Measurements from ENCODE around the gene ADGRG2. TPM values are rescaled to one million over a fixed set of nuclear protein-coding genes. Genes with fewer than 3 reads are reported as not detected.

Gene ADGRG2
- polyA plus RNA-seq, 1 donor from 2014 or later: 0.05 TPM

GRCh38 chrX:18946157-18946556 lies 176.1 kb downstream of the ADGRG2 start:
- H3K36me3 ChIP-seq (ENCODE audit: insufficient read depth, low read length): no peaks in the 10 kb centered on the region
- no peaks in the 10 kb centered on the region for H3K79me2 ChIP-seq (replicated peaks; ENCODE audit: insufficient read depth, low read length)
- no peaks in the 10 kb centered on the region for H3K9me3 ChIP-seq (ENCODE audit: low read length)
- no peaks in the 10 kb centered on the region for H3K9me2 ChIP-seq (ENCODE audit: insufficient read depth, low read length)
- H3K4me3 ChIP-seq (ENCODE audit: low read length): no peak overlapping the region
- no peak overlapping the region for H3K4me2 ChIP-seq (ENCODE audit: low read length)
- no peaks in the 10 kb centered on the region for H3K27me3 ChIP-seq (ENCODE audit: insufficient read depth, low read depth, low read length)
- no peaks in the 10 kb centered on the region for H4K20me1 ChIP-seq (ENCODE audit: insufficient read depth)
- TF ChIP-seq POLR2AphosphoS5 (IDR thresholded peaks at IDR 0.05): no peak
- no peak for TF ChIP-seq MXI1 (conservative IDR thresholded peaks at IDR 0.05; ENCODE audit: poor library complexity, severe bottlenecking)
- no peak for TF ChIP-seq SMC3 (conservative IDR thresholded peaks at IDR 0.05; ENCODE audit: poor library complexity)
- no peak for TF ChIP-seq TAF1 (IDR thresholded peaks at IDR 0.05; ENCODE audit: low read depth)
- no peak for TF ChIP-seq EP300 (conservative IDR thresholded peaks at IDR 0.05; ENCODE audit: poor library complexity, severe bottlenecking)
- no peak for TF ChIP-seq REST (IDR thresholded peaks at IDR 0.05; ENCODE audit: borderline replicate concordance)
- TF ChIP-seq CTCF (IDR thresholded peaks at IDR 0.05; ENCODE audit: poor library complexity, severe bottlenecking): no peak
- no peak for TF ChIP-seq RAD21 (conservative IDR thresholded peaks at IDR 0.05)
- no peak for TF ChIP-seq EZH2 (IDR thresholded peaks at IDR 0.05; ENCODE audit: borderline replicate concordance, insufficient read depth, low read length, poor library complexity, severe bottlenecking)
- H3F3A ChIP-seq (ENCODE audit: insufficient read depth, low read length, poor library complexity, severe bottlenecking): no peaks in the 10 kb centered on the region
- H3K9ac ChIP-seq (ENCODE audit: low read length): no peak overlapping the region
- no peak overlapping the region for H3K27ac ChIP-seq (ENCODE audit: low read length)
- no peak overlapping the region for H2AFZ ChIP-seq (ENCODE audit: low read depth, low read length)

- Histone ChIP-seq H3K36me3 (ENCODE audit: insufficient read depth, low read length) (no peaks in the 10 kb centered on the region), H3K27me3 (ENCODE audit: insufficient read depth, low read depth, low read length) (no peaks in the 10 kb centered on the region)
Observed at GRCh38 chrX:18945483-18945882, 176.8 kb downstream of the ADGRG2 start.

GRCh38 chrX:18944482-18944881 lies 177.8 kb downstream of the ADGRG2 start:
- Histone ChIP-seq H3F3A (ENCODE audit: insufficient read depth, low read length, poor library complexity, severe bottlenecking) (no peaks in the 10 kb centered on the region), H3K9me3 (ENCODE audit: low read length) (no peaks in the 10 kb centered on the region), H3K79me2 (replicated peaks; ENCODE audit: insufficient read depth, low read length) (no peaks in the 10 kb centered on the region), H3K36me3 (ENCODE audit: insufficient read depth, low read length) (no peaks in the 10 kb centered on the region), H3K27me3 (ENCODE audit: insufficient read depth, low read depth, low read length) (no peaks in the 10 kb centered on the region), H3K4me2 (ENCODE audit: low read length) (no peak overlapping the region), H3K27ac (ENCODE audit: low read length) (no peak overlapping the region), H4K20me1 (ENCODE audit: insufficient read depth) (no peaks in the 10 kb centered on the region), H3K9ac (ENCODE audit: low read length) (no peak overlapping the region), H3K4me3 (ENCODE audit: low read length) (no peak overlapping the region), H3K9me2 (ENCODE audit: insufficient read depth, low read length) (no peaks in the 10 kb centered on the region), H2AFZ (ENCODE audit: low read depth, low read length) (no peak overlapping the region)
- no peak for TF ChIP-seq SMC3 (conservative IDR thresholded peaks at IDR 0.05; ENCODE audit: poor library complexity)
- no peak for TF ChIP-seq MXI1 (conservative IDR thresholded peaks at IDR 0.05; ENCODE audit: poor library complexity, severe bottlenecking)
- TF ChIP-seq POLR2AphosphoS5 (IDR thresholded peaks at IDR 0.05): no peak
- TF ChIP-seq EZH2 (IDR thresholded peaks at IDR 0.05; ENCODE audit: borderline replicate concordance, insufficient read depth, low read length, poor library complexity, severe bottlenecking): no peak
- TF ChIP-seq CTCF (IDR thresholded peaks at IDR 0.05; ENCODE audit: poor library complexity, severe bottlenecking): no peak
- no peak for TF ChIP-seq TAF1 (IDR thresholded peaks at IDR 0.05; ENCODE audit: low read depth)
- TF ChIP-seq REST (IDR thresholded peaks at IDR 0.05; ENCODE audit: borderline replicate concordance): no peak
- no peak for TF ChIP-seq RAD21 (conservative IDR thresholded peaks at IDR 0.05)
- no peak for TF ChIP-seq EP300 (conservative IDR thresholded peaks at IDR 0.05; ENCODE audit: poor library complexity, severe bottlenecking)

More at GRCh38 chrX:18945483-18945882, 176.8 kb downstream of the ADGRG2 start:
- H3K9me3 ChIP-seq (ENCODE audit: low read length): no peaks in the 10 kb centered on the region
- no peak for TF ChIP-seq POLR2AphosphoS5 (IDR thresholded peaks at IDR 0.05)
- no peaks in the 10 kb centered on the region for H3K9me2 ChIP-seq (ENCODE audit: insufficient read depth, low read length)
- H3K4me3 ChIP-seq (ENCODE audit: low read length): no peak overlapping the region
- no peak overlapping the region for H3K27ac ChIP-seq (ENCODE audit: low read length)
- no peaks in the 10 kb centered on the region for H3K79me2 ChIP-seq (replicated peaks; ENCODE audit: insufficient read depth, low read length)
- H3K9ac ChIP-seq (ENCODE audit: low read length): no peak overlapping the region
- no peak overlapping the region for H3K4me2 ChIP-seq (ENCODE audit: low read length)
- no peaks in the 10 kb centered on the region for H3F3A ChIP-seq (ENCODE audit: insufficient read depth, low read length, poor library complexity, severe bottlenecking)
- H2AFZ ChIP-seq (ENCODE audit: low read depth, low read length): no peak overlapping the region
- H4K20me1 ChIP-seq (ENCODE audit: insufficient read depth): no peaks in the 10 kb centered on the region
